ENCODE results near the gene CBLN1.

DNA sequence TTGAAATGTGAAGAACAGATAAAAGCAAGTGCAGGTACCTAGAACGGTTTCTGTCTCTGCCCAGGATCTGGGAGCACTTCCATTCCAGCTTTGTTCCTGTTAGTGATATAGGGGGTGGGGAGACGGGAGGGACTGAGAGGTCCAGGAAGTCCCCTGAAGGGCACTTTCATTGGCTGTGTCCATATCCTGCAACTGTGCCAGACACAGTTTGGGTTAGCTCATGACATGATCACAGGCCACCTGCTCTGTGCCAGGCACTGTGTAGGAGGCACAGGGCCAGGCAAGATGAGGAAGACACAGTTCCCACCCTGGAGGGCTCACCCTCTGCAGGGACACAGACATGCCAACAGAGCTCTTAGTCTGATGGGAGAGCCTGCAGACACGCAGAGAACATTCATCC is 7.9 kb downstream of the CBLN1 start:
- TF ChIP-seq, protein P1, sequence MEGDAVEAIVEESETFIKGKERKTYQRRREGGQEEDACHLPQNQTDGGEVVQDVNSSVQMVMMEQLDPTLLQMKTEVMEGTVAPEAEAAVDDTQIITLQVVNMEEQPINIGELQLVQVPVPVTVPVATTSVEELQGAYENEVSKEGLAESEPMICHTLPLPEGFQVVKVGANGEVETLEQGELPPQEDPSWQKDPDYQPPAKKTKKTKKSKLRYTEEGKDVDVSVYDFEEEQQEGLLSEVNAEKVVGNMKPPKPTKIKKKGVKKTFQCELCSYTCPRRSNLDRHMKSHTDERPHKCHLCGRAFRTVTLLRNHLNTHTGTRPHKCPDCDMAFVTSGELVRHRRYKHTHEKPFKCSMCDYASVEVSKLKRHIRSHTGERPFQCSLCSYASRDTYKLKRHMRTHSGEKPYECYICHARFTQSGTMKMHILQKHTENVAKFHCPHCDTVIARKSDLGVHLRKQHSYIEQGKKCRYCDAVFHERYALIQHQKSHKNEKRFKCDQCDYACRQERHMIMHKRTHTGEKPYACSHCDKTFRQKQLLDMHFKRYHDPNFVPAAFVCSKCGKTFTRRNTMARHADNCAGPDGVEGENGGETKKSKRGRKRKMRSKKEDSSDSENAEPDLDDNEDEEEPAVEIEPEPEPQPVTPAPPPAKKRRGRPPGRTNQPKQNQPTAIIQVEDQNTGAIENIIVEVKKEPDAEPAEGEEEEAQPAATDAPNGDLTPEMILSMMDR (conservative IDR thresholded peaks at IDR 0.05 in 1 of 2, IDR thresholded peaks at IDR 0.05 in 1 of 2; ENCODE audit: low read depth in 1 of 2, low read length in 2 of 2) = no peak
- TF ChIP-seq EZH2 (IDR thresholded peaks at IDR 0.05; ENCODE audit: low read length, missing control alignments) = no peak

All from fibroblast of lung (primary cell).